ENCODE data around the gene FAM131A. TPM values are rescaled to one million over a fixed set of nuclear protein-coding genes. Genes with fewer than 3 reads are reported as not detected.

Gene FAM131A
- total RNA-seq, 4 donors from 2014 or later = 14.7 to 27.1 (median 18.8) TPM

GRCh38 chr3:184307915-184308314, 29.5 kb upstream of the FAM131A start:
- Histone ChIP-seq H3K36me3 (peaks cover 16 to 66% of the 10 kb centered on the region in 2 donors), H3K27ac (no peak overlapping the region), H3K9me3 (no peaks in the 10 kb centered on the region), H3K4me3 (no peak overlapping the region), H3K4me1 (no peaks in the 10 kb centered on the region), H3K27me3 (no peaks in the 10 kb centered on the region)
- no peak for TF ChIP-seq CTCF (IDR thresholded peaks at IDR 0.05 in 4 of 5, conservative IDR thresholded peaks at IDR 0.05 in 1 of 5)
- no peak for TF ChIP-seq POLR2A (IDR thresholded peaks at IDR 0.05)
- DNase-seq (no peak), ATAC-seq (no peak)
- intact Hi-C loops (cut with DNase I; ENCODE audit: low total_unique reads) = no loop called here
- in situ Hi-C loops (cut with MboI; ENCODE audit: low sequenced_read_pairs in 4 of 4) = no loop called here

GRCh38 chr3:184308744-184309143, 28.7 kb upstream of the FAM131A start:
- peaks cover under 1 to 2% of the 10 kb centered on the region in 2 donors for H3K4me1 ChIP-seq
- intact Hi-C loops (cut with DNase I; ENCODE audit: low total_unique reads) = no loop called here
- no peak overlapping the region for H3K27ac ChIP-seq
- no peak overlapping the region for H3K4me3 ChIP-seq
- ATAC-seq (no peak), DNase-seq (no peak)
- TF ChIP-seq CTCF (IDR thresholded peaks at IDR 0.05 in 4 of 5, conservative IDR thresholded peaks at IDR 0.05 in 1 of 5) (no peak), POLR2A (IDR thresholded peaks at IDR 0.05) (no peak)
- peaks cover 9 to 58% of the 10 kb centered on the region in 2 donors for H3K36me3 ChIP-seq
- no peaks in the 10 kb centered on the region for H3K27me3 ChIP-seq
- in situ Hi-C loops (cut with MboI; ENCODE audit: low sequenced_read_pairs in 4 of 4) = no loop called here
- no peaks in the 10 kb centered on the region for H3K9me3 ChIP-seq

DNA sequence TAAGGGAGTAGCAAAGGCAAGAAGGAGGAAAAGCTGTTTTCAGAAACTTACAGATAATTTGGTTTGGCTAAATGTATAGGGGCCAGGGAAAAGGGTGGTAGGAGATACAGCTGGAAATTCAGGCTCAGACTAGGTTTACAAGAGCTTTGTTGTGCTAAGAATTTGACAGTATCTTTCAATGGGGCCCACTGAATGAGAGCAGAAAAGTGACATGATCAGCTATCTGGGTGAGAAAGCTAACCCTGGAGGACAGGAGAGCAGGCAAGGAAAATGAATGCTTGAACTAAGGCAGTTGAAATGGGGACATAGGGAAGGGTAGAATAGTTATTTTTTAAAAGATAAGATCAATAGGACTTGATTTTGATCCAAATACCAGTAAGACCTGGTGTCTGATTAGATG, 25.8 kb upstream of the FAM131A start:
- H3K36me3 ChIP-seq = peaks cover 3 to 29% of the 10 kb centered on the region in 2 donors
- ATAC-seq = no peak
- no peaks in the 10 kb centered on the region for H3K27me3 ChIP-seq
- TF ChIP-seq CTCF (IDR thresholded peaks at IDR 0.05 in 4 of 5, conservative IDR thresholded peaks at IDR 0.05 in 1 of 5) (no peak), POLR2A (IDR thresholded peaks at IDR 0.05) (no peak)
- no peak for DNase-seq
- in situ Hi-C loops (cut with MboI; ENCODE audit: low sequenced_read_pairs in 4 of 4) (loop anchor here in 2 of 4 donors (5.0 to 10.0 kb wide), 2 partner anchors 134 to 137 kb away; partner anchors contain the start of gene AP2M1 (in 1 of the 2)), intact Hi-C loops (cut with DNase I; ENCODE audit: low total_unique reads) (loop anchor here (10.0 kb wide), 1 partner anchor 1517 kb away; the partner anchor contains the start of gene ATP11B)
- peaks cover 11 to 18% of the 10 kb centered on the region in 2 donors for H3K4me1 ChIP-seq
- no peak overlapping the region for H3K4me3 ChIP-seq
- no peak overlapping the region for H3K27ac ChIP-seq
- H3K9me3 ChIP-seq = no peaks in the 10 kb centered on the region

DNA sequence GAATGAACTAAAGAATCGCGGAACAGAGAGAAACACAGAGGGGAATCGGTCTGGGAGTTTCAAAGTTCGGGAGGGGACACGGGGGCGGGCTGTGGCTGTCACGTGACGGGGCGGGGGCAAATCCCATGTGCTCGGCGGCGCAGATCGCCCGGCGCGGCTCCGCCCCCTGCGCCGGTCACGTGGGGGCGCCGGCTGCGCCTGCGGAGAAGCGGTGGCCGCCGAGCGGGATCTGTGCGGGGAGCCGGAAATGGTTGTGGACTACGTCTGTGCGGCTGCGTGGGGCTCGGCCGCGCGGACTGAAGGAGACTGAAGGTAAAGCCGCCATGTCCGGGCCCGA, 23.1 kb upstream of the FAM131A start, which contains the start of gene EIF4G1:
EIF4G1 (plus strand) TSS at position 244 of the 337 bp plus-strand sequence. CDS start 1,191 bp downstream, outside the sequence.
- Histone ChIP-seq H3K27me3 (no peaks in the 10 kb centered on the region), H3K36me3 (peaks cover 0 to 16% of the 10 kb centered on the region in 2 donors), H3K4me3 (peak within 1 kb of the TSS; percentile 73 to 94 (median 90)), H3K9me3 (no peaks in the 10 kb centered on the region), H3K27ac (peak within 1 kb of the TSS; percentile 92 to 100 (median 98)), H3K4me1 (peaks cover 38 to 45% of the 10 kb centered on the region in 2 donors)
- peak; percentile 76 to 84 for ATAC-seq
- peak; percentile 94 for DNase-seq
- TF ChIP-seq CTCF (IDR thresholded peaks at IDR 0.05 in 4 of 5, conservative IDR thresholded peaks at IDR 0.05 in 1 of 5) = no peak
- TF ChIP-seq POLR2A (IDR thresholded peaks at IDR 0.05) = peak; percentile 66 to 74
- in situ Hi-C loops (cut with MboI; ENCODE audit: low sequenced_read_pairs in 4 of 4) (loop anchor here in 2 of 4 donors (5.0 to 10.0 kb wide), 2 partner anchors 137 to 140 kb away; partner anchors contain the start of gene AP2M1 (in 1 of the 2)), intact Hi-C loops (cut with DNase I; ENCODE audit: low total_unique reads) (loop anchor here (1.0 to 10.0 kb wide), 5 partner anchors 15 to 1520 kb away; partner anchors contain the start of genes ALG3, ATP11B, EEF1AKMT4 and FAM131A)

Measured in gastrocnemius medialis (tissue), 4 donors.